Sigmoid colon (tissue), 7 donors: ENCODE measurements around the gene PDGFRA. TPM values are rescaled to one million over a fixed set of nuclear protein-coding genes. Genes with fewer than 3 reads are reported as not detected.
A peak's percentile ranks its signal among the peaks of the same experiment; 100 is the strongest.

Experiments used
- DNase-seq: peaks from one replicate; pipeline ENCODE4 v3.0.0-alpha.2; 2019
- H3K27ac ChIP-seq, 4 donors: fragments of 200-600 bp; sonication (generic); one replicate each; pipeline ENCODE4 v1.5.1; 2016 to 2019; ENCODE audit warnings: mild to moderate bottlenecking in 1 of 4
- H3K27me3 ChIP-seq, 3 donors: fragments of 200-600 bp; sonication (generic); one replicate each; pipeline ENCODE4 v1.5.1; 2019; ENCODE audit warnings: mild to moderate bottlenecking in 1 of 3
- H3K36me3 ChIP-seq, 4 donors: fragments of 200-600 bp; sonication (generic); one replicate each; pipeline ENCODE4 v1.5.1; 2016 to 2019
- H3K4me1 ChIP-seq, 4 donors: fragments of 200-600 bp; sonication (generic); one replicate each; pipeline ENCODE4 v1.5.1; 2017 to 2019
- H3K4me3 ChIP-seq, 4 donors: fragments of 200-600 bp; sonication (generic); one replicate each; pipeline ENCODE4 v1.5.1; 2017 to 2019; ENCODE audit warnings: mild to moderate bottlenecking in 2 of 4, moderate library complexity in 1 of 4
- H3K9me3 ChIP-seq, 4 donors: fragments of 200-600 bp in 3 of 4; sonication (generic) in 3 of 4; one replicate each; pipeline versions ENCODE4 v1.5.1 to v1.6.1; 2013 to 2019
- EP300 ChIP-seq, 4 donors: sonication (generic); formaldehyde crosslinking; IDR thresholded peaks; one replicate each; pipeline ENCODE4 v1.6.1; 2017; ENCODE audit warnings: antibody characterized with exemption in 4 of 4
- POLR2A ChIP-seq, 2 donors: fragments of 450-650 bp; IDR thresholded peaks; one replicate each; pipeline ENCODE4 v1.6.1; 2016; ENCODE audit warnings: antibody characterized with exemption in 2 of 2, mild to moderate bottlenecking in 2 of 2, moderate library complexity in 2 of 2
- POLR2AphosphoS5 ChIP-seq, 4 donors: sonication (generic); formaldehyde crosslinking; IDR thresholded peaks; one replicate each; pipeline ENCODE4 v1.6.1; 2017; ENCODE audit warnings: antibody characterized with exemption in 4 of 4
- WGBS, 2 donors: extraction: QIAGEN DNeasy Blood & Tissue Kit; methylation state at CpG; one replicate each; pipeline ENCODE4 v1.1.7; 2013; 5-methylcytosine and 5-hydroxymethylcytosine counted together
- intact Hi-C: fragments of 100-400 bp; cut with DNase I; formaldehyde crosslinking; loops from one replicate; pipeline ENCODE4 v1.15.1; 2023
- polyA plus RNA-seq, 3 donors: library from polyadenylated mRNA; stranded (reverse); fragments of 200-250 nt; gene quantifications; one replicate each; pipeline ENCODE4 v1.2.3, GENCODE V29; 2013
- total RNA-seq, 4 donors: library from RNA; depleted of rRNA; stranded (reverse); fragments of >200 nt; gene quantifications; one replicate each; pipeline ENCODE4 v1.1.0, GENCODE V29; 2016
- TF ChIP-seq, protein P1 (sequence below), 4 experiments: fragments of 450-650 bp in 3 of 4; fragments of 200-600 bp in 1 of 4; IDR thresholded peaks; one replicate each; pipeline ENCODE4 v1.5.1; 2016 to 2019; ENCODE audit warnings: antibody characterized with exemption in 4 of 4, mild to moderate bottlenecking in 3 of 4, moderate library complexity in 2 of 4
- donor health status: healthy with polysubstance abuse.
- donor health status: Bipolar disorder and iron deficiency.
- donor health status: healthy.

Gene PDGFRA
- total and polyA plus RNA-seq, 7 donors: 3.2 to 222 (median 170) TPM

DNA sequence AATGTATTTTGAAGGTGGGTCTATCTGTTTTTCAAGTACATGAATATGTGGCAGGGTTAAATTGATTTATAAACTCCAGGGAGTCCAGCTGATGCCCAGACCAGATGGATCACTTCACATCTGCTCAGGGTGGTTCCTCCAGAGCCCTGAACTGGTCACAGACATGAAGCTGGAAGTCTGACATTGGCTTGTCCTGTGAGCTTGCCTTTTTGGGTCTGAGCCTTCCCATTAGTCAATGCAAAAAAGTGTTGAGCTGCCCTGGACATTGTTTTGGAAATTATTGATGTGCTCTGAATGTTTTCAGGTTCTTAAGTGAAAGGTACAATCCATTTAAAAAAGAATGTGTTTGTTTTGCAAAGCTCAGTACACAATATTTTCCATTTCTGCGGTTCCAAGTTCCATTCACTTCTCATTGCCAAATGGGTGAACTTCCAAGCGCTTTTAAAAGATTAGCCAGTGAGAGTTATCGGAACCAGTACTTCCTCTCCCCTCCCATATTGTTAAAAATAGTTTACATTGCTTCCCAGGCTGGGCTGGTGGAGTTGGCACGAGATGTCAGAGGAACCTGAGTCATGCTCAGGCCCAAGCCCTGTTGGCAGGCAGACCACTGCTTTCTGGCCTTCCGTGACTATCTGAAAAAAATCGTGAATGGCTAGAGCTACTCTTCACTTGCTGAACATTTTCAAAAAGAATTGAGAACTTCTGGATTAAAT, 52.1 kb downstream of the PDGFRA start:
- 43 to 68% methylated on average over 6 of the region's 6 CpGs for WGBS, 2 donors
- Histone ChIP-seq H3K4me1 (peaks cover 0 to 15% (median 12%) of the 10 kb centered on the region in 4 donors), H3K27ac (peak overlapping the region; percentile 3 to 66 (median 39)), H3K4me3 (no peak overlapping the region), H3K9me3 (no peaks in the 10 kb centered on the region), H3K36me3 (no peaks in the 10 kb centered on the region), H3K27me3 (peaks cover 0 to 8% (median 0%) of the 10 kb centered on the region in 3 donors)
- peak in 3 of 4 donors; percentile 18 to 75 (median 28) for TF ChIP-seq POLR2AphosphoS5 (IDR thresholded peaks at IDR 0.05)
- TF ChIP-seq, protein P1, sequence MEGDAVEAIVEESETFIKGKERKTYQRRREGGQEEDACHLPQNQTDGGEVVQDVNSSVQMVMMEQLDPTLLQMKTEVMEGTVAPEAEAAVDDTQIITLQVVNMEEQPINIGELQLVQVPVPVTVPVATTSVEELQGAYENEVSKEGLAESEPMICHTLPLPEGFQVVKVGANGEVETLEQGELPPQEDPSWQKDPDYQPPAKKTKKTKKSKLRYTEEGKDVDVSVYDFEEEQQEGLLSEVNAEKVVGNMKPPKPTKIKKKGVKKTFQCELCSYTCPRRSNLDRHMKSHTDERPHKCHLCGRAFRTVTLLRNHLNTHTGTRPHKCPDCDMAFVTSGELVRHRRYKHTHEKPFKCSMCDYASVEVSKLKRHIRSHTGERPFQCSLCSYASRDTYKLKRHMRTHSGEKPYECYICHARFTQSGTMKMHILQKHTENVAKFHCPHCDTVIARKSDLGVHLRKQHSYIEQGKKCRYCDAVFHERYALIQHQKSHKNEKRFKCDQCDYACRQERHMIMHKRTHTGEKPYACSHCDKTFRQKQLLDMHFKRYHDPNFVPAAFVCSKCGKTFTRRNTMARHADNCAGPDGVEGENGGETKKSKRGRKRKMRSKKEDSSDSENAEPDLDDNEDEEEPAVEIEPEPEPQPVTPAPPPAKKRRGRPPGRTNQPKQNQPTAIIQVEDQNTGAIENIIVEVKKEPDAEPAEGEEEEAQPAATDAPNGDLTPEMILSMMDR (IDR thresholded peaks at IDR 0.05): no peak
- no peak for TF ChIP-seq EP300 (IDR thresholded peaks at IDR 0.05)
- DNase-seq: peak; percentile 92
- intact Hi-C loops: no loop called here

DNA sequence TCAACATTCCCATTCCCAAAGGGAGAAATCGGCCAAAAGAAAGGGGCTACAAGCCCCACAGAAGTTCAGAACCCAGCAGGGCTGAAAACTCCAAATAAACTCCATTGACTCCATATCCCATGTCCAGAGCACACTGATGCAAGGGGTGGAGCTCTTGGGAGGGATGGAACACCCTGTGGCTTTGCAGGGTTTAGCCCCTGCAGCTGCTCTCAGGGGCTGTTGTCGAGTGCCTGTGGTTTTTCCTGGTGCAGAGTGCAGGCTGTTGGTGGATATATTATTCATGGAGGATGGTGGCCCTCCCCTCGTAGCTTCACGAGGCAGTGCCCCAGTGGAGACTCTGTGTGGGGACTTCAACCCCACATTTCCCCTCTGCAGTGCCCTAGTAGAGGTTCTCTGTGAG, 53.7 kb downstream of the PDGFRA start:
- Histone ChIP-seq H3K9me3 (no peaks in the 10 kb centered on the region), H3K27ac (no peak overlapping the region), H3K4me1 (peaks cover 0 to 15% (median 12%) of the 10 kb centered on the region in 4 donors), H3K27me3 (no peaks in the 10 kb centered on the region), H3K4me3 (no peak overlapping the region), H3K36me3 (peaks cover 0 to 3% (median 0%) of the 10 kb centered on the region in 4 donors)
- no peak for DNase-seq
- TF ChIP-seq POLR2A (IDR thresholded peaks at IDR 0.05) (no peak), EP300 (IDR thresholded peaks at IDR 0.05) (no peak), POLR2AphosphoS5 (IDR thresholded peaks at IDR 0.05) (no peak)
- TF ChIP-seq, protein P1 (IDR thresholded peaks at IDR 0.05): no peak
- intact Hi-C loops: no loop called here
- WGBS, 2 donors: 63 to 84% methylated on average over 4 of the region's 4 CpGs

DNA sequence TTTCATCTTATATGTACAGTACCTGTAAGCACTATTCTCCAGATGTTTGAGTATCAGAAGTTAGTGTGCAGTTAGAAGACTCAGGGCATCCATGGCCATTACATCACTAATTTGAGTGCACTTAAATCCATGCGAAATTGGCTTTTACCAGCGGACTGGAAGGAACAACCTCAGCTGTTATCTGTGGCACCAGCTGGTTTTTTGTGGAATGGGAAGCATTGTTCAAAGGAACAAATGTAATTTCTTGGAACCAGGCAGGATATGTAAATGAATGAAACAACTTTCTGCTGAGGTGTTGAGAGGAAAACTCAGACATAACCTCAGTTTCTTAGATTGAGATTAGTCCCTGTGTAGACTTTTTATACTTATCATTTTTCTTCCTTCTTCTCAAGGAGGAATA, 60.2 kb downstream of the PDGFRA start:
- no peak for DNase-seq
- no peaks in the 10 kb centered on the region for H3K9me3 ChIP-seq
- intact Hi-C loops: no loop called here
- no peak overlapping the region for H3K4me3 ChIP-seq
- 67 to 89% methylated on average over 2 of the region's 2 CpGs for WGBS, 2 donors
- no peaks in the 10 kb centered on the region for H3K27me3 ChIP-seq
- peaks cover 0 to 8% (median 2%) of the 10 kb centered on the region in 4 donors for H3K36me3 ChIP-seq
- H3K27ac ChIP-seq: no peak overlapping the region
- no peaks in the 10 kb centered on the region for H3K4me1 ChIP-seq
- TF ChIP-seq, protein P1 (IDR thresholded peaks at IDR 0.05): no peak
- no peak for TF ChIP-seq POLR2A (IDR thresholded peaks at IDR 0.05)
- TF ChIP-seq EP300 (IDR thresholded peaks at IDR 0.05): no peak
- TF ChIP-seq POLR2AphosphoS5 (IDR thresholded peaks at IDR 0.05): no peak

DNA sequence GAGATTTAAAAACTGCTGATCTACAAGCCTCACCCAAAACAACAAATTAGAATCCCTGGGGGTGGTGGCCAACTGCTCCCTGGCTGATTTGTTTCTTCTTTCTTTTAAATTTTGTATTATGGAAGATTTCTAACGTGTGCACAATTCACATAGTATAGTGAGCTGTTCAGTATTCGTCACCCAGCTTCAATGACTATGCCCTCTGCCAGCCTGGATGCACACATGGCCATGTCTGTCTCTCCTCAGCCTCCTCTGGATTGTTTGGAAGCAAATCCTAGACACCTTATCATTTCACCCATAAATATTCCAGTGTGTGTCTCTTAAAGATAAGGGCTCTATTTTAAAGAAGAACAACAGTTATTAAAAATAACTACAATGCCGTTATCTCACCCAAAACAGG, 61.9 kb downstream of the PDGFRA start:
- Histone ChIP-seq H3K4me3 (no peak overlapping the region), H3K27me3 (no peaks in the 10 kb centered on the region), H3K9me3 (no peaks in the 10 kb centered on the region), H3K4me1 (no peaks in the 10 kb centered on the region), H3K36me3 (peaks cover 0 to 8% (median 2%) of the 10 kb centered on the region in 4 donors), H3K27ac (no peak overlapping the region)
- TF ChIP-seq POLR2A (IDR thresholded peaks at IDR 0.05): no peak
- intact Hi-C loops: no loop called here
- no peak for DNase-seq
- WGBS, 2 donors: 67 to 87% methylated on average over 3 of the region's 3 CpGs

DNA sequence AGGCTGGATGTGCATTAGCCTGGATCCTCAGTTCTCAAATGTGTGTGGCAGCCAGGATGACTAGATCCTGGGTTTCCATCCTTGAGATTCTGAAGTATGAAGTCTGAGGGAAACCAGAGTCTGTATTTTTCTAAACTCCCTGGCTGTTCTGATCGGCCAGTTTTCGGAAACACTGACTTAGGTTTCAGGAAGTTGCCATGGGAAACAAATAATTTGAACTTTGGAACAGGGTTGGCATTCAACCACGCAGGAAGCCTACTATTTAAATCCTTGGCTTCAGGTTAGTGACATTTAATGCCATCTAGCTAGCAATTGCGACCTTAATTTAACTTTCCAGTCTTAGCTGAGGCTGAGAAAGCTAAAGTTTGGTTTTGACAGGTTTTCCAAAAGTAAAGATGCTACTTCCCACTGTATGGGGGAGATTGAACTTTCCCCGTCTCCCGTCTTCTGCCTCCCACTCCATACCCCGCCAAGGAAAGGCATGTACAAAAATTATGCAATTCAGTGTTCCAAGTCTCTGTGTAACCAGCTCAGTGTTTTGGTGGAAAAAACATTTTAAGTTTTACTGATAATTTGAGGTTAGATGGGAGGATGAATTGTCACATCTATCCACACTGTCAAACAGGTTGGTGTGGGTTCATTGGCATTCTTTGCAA, 67.6 kb downstream of the PDGFRA start:
- intact Hi-C loops: no loop called here
- no peaks in the 10 kb centered on the region for H3K36me3 ChIP-seq
- H3K4me3 ChIP-seq: no peak overlapping the region
- TF ChIP-seq, protein P1 (IDR thresholded peaks at IDR 0.05): no peak
- TF ChIP-seq POLR2AphosphoS5 (IDR thresholded peaks at IDR 0.05): no peak
- TF ChIP-seq EP300 (IDR thresholded peaks at IDR 0.05): no peak
- no peak for TF ChIP-seq POLR2A (IDR thresholded peaks at IDR 0.05)
- no peaks in the 10 kb centered on the region for H3K4me1 ChIP-seq
- H3K27ac ChIP-seq: peak overlapping the region in 1 of 4 donors; percentile 40
- WGBS, 2 donors: 38 to 68% methylated on average over 7 of the region's 7 CpGs
- no peaks in the 10 kb centered on the region for H3K27me3 ChIP-seq
- H3K9me3 ChIP-seq: no peaks in the 10 kb centered on the region
- no peak for DNase-seq
